K562 (cell line): ENCODE measurements around the gene SEMA6B. TPM values are rescaled to one million over a fixed set of nuclear protein-coding genes. Genes with fewer than 3 reads are reported as not detected.

Source experiments
- ATF3 ChIP-seq, 2 experiments: fragments of 450-650 bp in 1 of 2; sonication (generic) in 1 of 2; formaldehyde crosslinking in 1 of 2; IDR thresholded peaks in 1 of 2; conservative IDR thresholded peaks in 1 of 2; 2 replicates each; pipeline versions ENCODE4 v1.6.1 to v1.8.1; 2016 to 2023; ENCODE audit warnings: mild to moderate bottlenecking in 2 of 2, moderate library complexity in 2 of 2, inconsistent platforms in 1 of 2, missing genetic modification reagents in 1 of 2
- BRF2 ChIP-seq: IDR thresholded peaks from 3 replicates; pipeline ENCODE4 v1.6.1; 2011; ENCODE audit warnings: borderline replicate concordance, mild to moderate bottlenecking; ENCODE audit not compliant: insufficient read length, insufficient read depth
- DIDO1 ChIP-seq: fragments of 450-650 bp; IDR thresholded peaks from 2 replicates; pipeline ENCODE4 v1.6.1; 2016; ENCODE audit warnings: low read depth, missing biosample characterization, missing genetic modification characterization
- E2F6 ChIP-seq, 2 experiments: IDR thresholded peaks; 2 replicates each; pipeline ENCODE4 v1.6.1; 2011; ENCODE audit warnings: borderline replicate concordance in 1 of 2, control low read depth in 1 of 2, low read depth in 1 of 2, low read length in 1 of 2, mild to moderate bottlenecking in 1 of 2, mixed read lengths in 1 of 2, moderate library complexity in 1 of 2; ENCODE audit not compliant: insufficient read depth in 1 of 2, insufficient read length in 1 of 2, poor library complexity in 1 of 2, severe bottlenecking in 1 of 2; ENCODE audit errors: extremely low read depth in 1 of 2
- FOXP4 ChIP-seq: sonication (generic); formaldehyde crosslinking; IDR thresholded peaks from 2 replicates; pipeline ENCODE4 v1.8.0; 2022; ENCODE audit warnings: mild to moderate bottlenecking, missing genetic modification reagents, borderline replicate concordance
- HBP1 ChIP-seq: fragments of 450-650 bp; formaldehyde crosslinking; IDR thresholded peaks from 2 replicates; pipeline ENCODE4 v1.4.0; 2022; ENCODE audit warnings: missing genetic modification characterization
- MAX ChIP-seq: sonication (generic); formaldehyde crosslinking; IDR thresholded peaks from 2 replicates; pipeline ENCODE4 v1.9.0; 2022; ENCODE audit warnings: mild to moderate bottlenecking, missing genetic modification reagents
- NR4A1 ChIP-seq, 2 experiments: fragments of 250-450 bp in 1 of 2; fragments of 450-650 bp in 1 of 2; sonication (Bioruptor Pico) in 1 of 2; IDR thresholded peaks; 2 replicates each; pipeline versions ENCODE4 v1.4.0 to v1.6.1; 2016 to 2020; ENCODE audit warnings: mild to moderate bottlenecking in 2 of 2, missing compliant biosample characterization in 1 of 2, missing genetic modification characterization in 1 of 2, moderate library complexity in 1 of 2
- SMC3 ChIP-seq: conservative IDR thresholded peaks from 2 replicates; pipeline ENCODE4 v1.6.1; 2011; ENCODE audit warnings: low read depth, low read length, improper control_type of control experiment; ENCODE audit not compliant: insufficient read depth
- STAT6 ChIP-seq: sonication (generic); formaldehyde crosslinking; IDR thresholded peaks from 2 replicates; pipeline ENCODE4 v1.8.1; 2023; ENCODE audit warnings: mild to moderate bottlenecking, missing genetic modification reagents
- TAF15 ChIP-seq: fragments of 200-400 bp; formaldehyde crosslinking; IDR thresholded peaks from 2 replicates; pipeline ENCODE4 v1.6.1; 2017; ENCODE audit warnings: mild to moderate bottlenecking, low read depth, low read length, moderate library complexity
- ZNF507 ChIP-seq: conservative IDR thresholded peaks from 2 replicates; pipeline ENCODE4 v1.6.1; 2017; ENCODE audit warnings: missing genetic modification characterization, missing compliant biosample characterization
- ZNF655 ChIP-seq: fragments of 250-450 bp; sonication (Bioruptor Pico); IDR thresholded peaks from 2 replicates; pipeline ENCODE4 v1.5.0; 2021
- ZSCAN32 ChIP-seq: fragments of 450-650 bp; formaldehyde crosslinking; IDR thresholded peaks from 2 replicates; pipeline ENCODE4 v1.4.0; 2020; ENCODE audit warnings: mild to moderate bottlenecking, moderate library complexity
- polyA plus RNA-seq, 8 experiments: library from polyadenylated mRNA; depleted of rRNA in 4 of 8; stranded (reverse) in 5 of 8; unstranded in 3 of 8; fragments of >200 nt; fragmentation: Nextera tagmentation in 2 of 8; fragmentation: Illumina TruSeq in 1 of 8; extraction: Ambion mirVana in 2 of 8; extraction: Trizol in 1 of 8; gene quantifications; 2 replicates each; pipeline versions ENCODE4 v1.2.1 to v1.2.3, GENCODE V29; 2011 to 2014; ENCODE audit warnings: inconsistent platforms in 1 of 8, missing spikeins in 1 of 8
- total RNA-seq, 7 experiments: library from RNA; depleted of rRNA in 6 of 7; stranded (reverse); fragments of >200 nt in 6 of 7; fragmentation: Illumina TruSeq in 2 of 7; extraction: Trizol in 2 of 7; gene quantifications; 2 replicates each; pipeline versions ENCODE4 v1.2.1 to v1.2.3, GENCODE V29; 2011 to 2021; ENCODE audit warnings: low replicate concordance in 1 of 7

SEMA6B gene
- total and polyA plus RNA-seq, 9 of the 15 experiments (the other 6 are each of a cell fraction or from before 2014, with no cell fraction given), result 0.65 to 4.6 (median 2.5) TPM; not detected in 2

GRCh38 chr19:4594201-4594600, 34.7 kb upstream of the SEMA6B start (continued):
- TF ChIP-seq TAF15 (no peak), NR4A1 (CRISPR knock-in tag; IDR thresholded peaks at IDR 0.05) (no peak), NR4A1 (tag; IDR thresholded peaks at IDR 0.05) (no peak), STAT6 (CRISPR knock-in tag) (no peak), ATF3 (IDR thresholded peaks at IDR 0.05) (no peak), ATF3 (CRISPR knock-in tag; conservative IDR thresholded peaks at IDR 0.05) (no peak), MAX (CRISPR knock-in tag) (peak; percentile 31), BRF2 (no peak), DIDO1 (no peak), FOXP4 (CRISPR knock-in tag) (no peak), ZNF507 (no peak), HBP1 (CRISPR knock-in tag) (no peak), ZSCAN32 (CRISPR knock-in tag) (no peak), E2F6 (IDR thresholded peaks at IDR 0.05; ENCODE audit: borderline replicate concordance in 1 of 2, extremely low read depth in 1 of 2, insufficient read depth in 1 of 2, insufficient read length in 1 of 2, low read depth in 1 of 2, low read length in 1 of 2, poor library complexity in 1 of 2, severe bottlenecking in 1 of 2) (peak in 1 of 2 experiments; percentile 57), SMC3 (no peak), ZNF655 (no peak)
